CD14-positive monocyte (primary cell): ENCODE data around the gene VPS39. TPM values are rescaled to one million over a fixed set of nuclear protein-coding genes. Genes with fewer than 3 reads are reported as not detected.
A peak's percentile ranks its signal among the peaks of the same experiment; 100 is the strongest.

Source experiments
- DNase-seq, 3 donors: peaks; one replicate each; pipeline ENCODE4 v3.0.0-alpha.2; 2011 to 2022
- H2AFZ ChIP-seq: 2 replicates; pipeline ENCODE4 v1.6.0; 2012; ENCODE audit warnings: mild to moderate bottlenecking, low read depth, low read length, inconsistent platforms; ENCODE audit not compliant: insufficient read depth, poor library complexity, severe bottlenecking
- H3K27ac ChIP-seq, 2 donors: 1 replicate in 1 of 2; 2 replicates in 1 of 2; pipeline ENCODE4 v1.5.1; 2012 to 2013; ENCODE audit warnings: low read length in 2 of 2, control low read depth in 1 of 2, inconsistent platforms in 1 of 2, low read depth in 1 of 2, mild to moderate bottlenecking in 1 of 2
- H3K27me3 ChIP-seq, 2 donors: one replicate each; pipeline versions ENCODE4 v1.6.0 to v1.6.1; 2011 to 2013; ENCODE audit warnings: low read length in 2 of 2; ENCODE audit not compliant: control insufficient read depth in 2 of 2, insufficient read depth in 2 of 2
- H3K36me3 ChIP-seq, 2 donors: replicated peaks in 1 of 2; 1 replicate in 1 of 2; 2 replicates in 1 of 2; pipeline versions ENCODE4 v1.5.1 to v1.6.1; 2012 to 2013; ENCODE audit warnings: low read length in 2 of 2, control low read depth in 1 of 2, inconsistent platforms in 1 of 2, mild to moderate bottlenecking in 1 of 2; ENCODE audit not compliant: insufficient read depth in 2 of 2, control insufficient read depth in 1 of 2
- H3K4me1 ChIP-seq, 2 donors: 1 replicate in 1 of 2; 2 replicates in 1 of 2; pipeline versions ENCODE4 v1.5.1 to v1.6.1; 2012 to 2013; ENCODE audit warnings: low read length in 2 of 2, control low read depth in 1 of 2, inconsistent platforms in 1 of 2, mild to moderate bottlenecking in 1 of 2, moderate library complexity in 1 of 2; ENCODE audit not compliant: insufficient read depth in 2 of 2, control insufficient read depth in 1 of 2
- H3K4me2 ChIP-seq: replicated peaks from 2 replicates; pipeline ENCODE3; 2012; ENCODE audit warnings: low read length, moderate library complexity, mild to moderate bottlenecking; ENCODE audit not compliant: poor library complexity, severe bottlenecking; ENCODE audit errors: extremely low read depth
- H3K4me3 ChIP-seq, 3 experiments: fragments of 200-600 bp in 1 of 3; sonication (generic) in 1 of 3; replicated peaks in 1 of 3; 1 replicate in 2 of 3; 2 replicates in 1 of 3; pipeline ENCODE4 v1.5.1; 2011 to 2013; ENCODE audit warnings: low read length in 3 of 3, mild to moderate bottlenecking in 3 of 3, control low read depth in 2 of 3, low read depth in 2 of 3, inconsistent platforms in 1 of 3, moderate library complexity in 1 of 3
- H3K79me2 ChIP-seq: 2 replicates; pipeline ENCODE4 v1.6.0; 2012; ENCODE audit warnings: mild to moderate bottlenecking, control low read depth, inconsistent platforms, low read length, moderate library complexity; ENCODE audit not compliant: insufficient read depth
- H3K9ac ChIP-seq: 2 replicates; pipeline ENCODE4 v1.6.0; 2017; ENCODE audit warnings: low read length, mild to moderate bottlenecking; ENCODE audit not compliant: insufficient read depth, poor library complexity, severe bottlenecking
- H3K9me3 ChIP-seq, 2 donors: replicated peaks in 1 of 2; 1 replicate in 1 of 2; 2 replicates in 1 of 2; pipeline versions ENCODE4 v1.5.1 to v1.6.1; 2012 to 2013; ENCODE audit warnings: low read length in 2 of 2, control low read depth in 1 of 2; ENCODE audit not compliant: control insufficient read depth in 1 of 2, insufficient read depth in 1 of 2
- H4K20me1 ChIP-seq: 2 replicates; pipeline ENCODE4 v1.6.0; 2012; ENCODE audit warnings: mild to moderate bottlenecking, low read length, control low read depth, moderate library complexity; ENCODE audit not compliant: insufficient read depth
- H3K27ac Mint-ChIP-seq, 7 donors: one replicate each; pipeline ENCODE4 v1.8.0; 2020; ENCODE audit warnings: mild to moderate bottlenecking in 7 of 7, mixed read lengths in 7 of 7, moderate library complexity in 6 of 7, inconsistent platforms in 2 of 7
- H3K27me3 Mint-ChIP-seq, 3 donors: one replicate each; pipeline ENCODE4 v1.8.0; 2021 to 2022; ENCODE audit warnings: low read depth in 3 of 3, mild to moderate bottlenecking in 3 of 3, mixed read lengths in 3 of 3, moderate library complexity in 3 of 3, inconsistent platforms in 1 of 3
- H3K36me3 Mint-ChIP-seq, 2 donors: one replicate each; pipeline ENCODE4 v1.8.0; 2020; ENCODE audit warnings: mixed read lengths in 2 of 2, inconsistent platforms in 1 of 2, mild to moderate bottlenecking in 1 of 2
- H3K4me1 Mint-ChIP-seq: one replicate; pipeline ENCODE4 v1.8.0; 2020; ENCODE audit warnings: mild to moderate bottlenecking, mixed read lengths
- H3K4me3 Mint-ChIP-seq, 2 donors: one replicate each; pipeline ENCODE4 v1.8.0; 2020; ENCODE audit warnings: mild to moderate bottlenecking in 2 of 2, mixed read lengths in 2 of 2, moderate library complexity in 1 of 2
- H3K9me3 Mint-ChIP-seq, 7 donors: one replicate each; pipeline ENCODE4 v1.8.0; 2020 to 2022; ENCODE audit warnings: mixed read lengths in 7 of 7, mild to moderate bottlenecking in 6 of 7, moderate library complexity in 6 of 7, inconsistent platforms in 2 of 7
- WGBS: methylation state at CpG from one replicate; pipeline ENCODE4 v1.1.5; 2013; ENCODE audit warnings: missing lambda C conversion rate; ENCODE audit not compliant: insufficient coverage; 5-methylcytosine and 5-hydroxymethylcytosine counted together
- intact Hi-C, 2 donors: fragments of 100-400 bp; cut with micrococcal nuclease; formaldehyde crosslinking; loops; one replicate each; pipeline versions ENCODE4 v1.15.0 to v1.15.1; 2023
- polyA plus RNA-seq, 3 donors: library from polyadenylated mRNA; depleted of rRNA in 1 of 3; unstranded in 2 of 3; stranded (reverse) in 1 of 3; fragments of 300-500 nt in 2 of 3; fragments of >200 nt in 1 of 3; fragmentation: Illumina TruSeq in 2 of 3; gene quantifications; 1 replicate in 2 of 3; 2 replicates in 1 of 3; pipeline ENCODE4 v1.2.3, GENCODE V29; 2012 to 2021
- TF ChIP-seq, protein P1 (sequence below): fragments of 200-600 bp; IDR thresholded peaks from one replicate; pipeline ENCODE4 v1.8.0; 2022; ENCODE audit warnings: antibody characterized with exemption, mild to moderate bottlenecking

The VPS39 gene
- polyA plus RNA-seq, 3 donors, result 16.8 to 102 (median 25.8) TPM

DNA sequence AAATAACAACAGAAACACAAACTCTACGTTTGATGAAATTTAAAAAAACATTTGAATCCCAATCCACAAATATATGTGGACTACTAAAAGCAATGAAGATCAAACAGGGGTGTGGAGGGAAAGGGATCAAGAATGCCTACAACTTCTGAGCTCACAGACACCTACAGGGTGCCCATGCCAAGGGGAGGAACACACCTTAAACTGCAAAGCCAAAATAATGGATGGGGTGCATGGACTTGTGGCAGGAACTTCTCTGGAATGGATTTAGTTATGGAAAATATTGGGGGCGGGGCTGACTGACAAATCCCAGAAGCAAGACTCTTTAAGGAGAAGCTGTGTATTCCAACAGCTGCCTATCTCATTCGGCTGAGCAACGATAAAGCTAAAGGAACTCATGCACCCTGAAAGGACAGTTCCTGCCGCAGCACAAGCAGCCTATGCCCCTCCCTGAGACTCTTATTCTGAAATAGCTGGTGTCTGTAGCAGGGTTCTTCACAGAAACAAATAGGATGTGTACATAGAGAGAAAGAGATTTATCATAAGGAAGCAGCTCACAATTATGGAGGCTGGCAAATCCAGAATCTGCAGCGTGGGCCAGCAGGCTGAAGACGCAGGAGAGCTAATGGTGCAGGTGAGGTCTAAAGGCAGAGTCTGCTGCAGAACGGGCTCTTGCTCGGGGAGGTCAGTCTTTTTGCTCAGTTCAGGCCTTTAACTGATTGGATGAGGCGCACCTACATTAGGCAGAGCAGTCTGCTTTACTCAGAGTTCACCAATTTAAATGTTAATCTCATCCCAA is 89.3 kb downstream of the VPS39 start:
- H3K4me3 Mint-ChIP-seq, result peak overlapping the region in 1 of 2 donors; percentile 86
- H3K27ac Mint-ChIP-seq, result peak overlapping the region in 2 of 7 donors; percentile 0 to 48

DNA sequence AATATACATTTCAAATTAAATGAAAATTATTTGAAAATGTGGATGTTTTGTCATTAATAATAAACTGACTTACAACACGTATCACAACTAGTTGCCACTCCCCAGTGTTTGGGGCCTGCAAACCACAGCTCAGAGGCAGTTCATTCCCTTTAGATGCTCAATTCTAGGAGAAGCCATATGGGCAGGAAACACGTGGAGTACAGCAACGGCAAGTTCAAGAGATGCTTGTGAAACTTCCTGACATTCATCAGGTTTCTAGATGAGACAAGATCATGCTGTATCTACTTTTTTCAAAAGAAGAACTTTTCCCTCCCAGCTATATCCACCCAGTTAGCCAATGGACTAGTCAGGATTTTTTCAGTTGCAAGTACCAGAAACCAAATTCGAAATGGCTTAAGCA is 96.2 kb downstream of the VPS39 start:
- Histone ChIP-seq H3K36me3 (no peaks in the 10 kb centered on the region), H3K79me2 (no peaks in the 10 kb centered on the region), H3K4me1 (peaks cover 54 to 58% of the 10 kb centered on the region in 2 donors), H3K4me2 (no peak overlapping the region), H3K9me3 (no peaks in the 10 kb centered on the region), H2AFZ (no peak overlapping the region), H3K4me3 (no peak overlapping the region), H4K20me1 (no peaks in the 10 kb centered on the region), H3K27me3 (no peaks in the 10 kb centered on the region), H3K27ac (peak overlapping the region in 1 of 2 donors; percentile 55), H3K9ac (no peak overlapping the region)
- peaks cover 52% of the 10 kb centered on the region for H3K4me1 Mint-ChIP-seq
- peak in 2 of 3 donors; percentile 35 to 36 for DNase-seq
- TF ChIP-seq, protein P1, sequence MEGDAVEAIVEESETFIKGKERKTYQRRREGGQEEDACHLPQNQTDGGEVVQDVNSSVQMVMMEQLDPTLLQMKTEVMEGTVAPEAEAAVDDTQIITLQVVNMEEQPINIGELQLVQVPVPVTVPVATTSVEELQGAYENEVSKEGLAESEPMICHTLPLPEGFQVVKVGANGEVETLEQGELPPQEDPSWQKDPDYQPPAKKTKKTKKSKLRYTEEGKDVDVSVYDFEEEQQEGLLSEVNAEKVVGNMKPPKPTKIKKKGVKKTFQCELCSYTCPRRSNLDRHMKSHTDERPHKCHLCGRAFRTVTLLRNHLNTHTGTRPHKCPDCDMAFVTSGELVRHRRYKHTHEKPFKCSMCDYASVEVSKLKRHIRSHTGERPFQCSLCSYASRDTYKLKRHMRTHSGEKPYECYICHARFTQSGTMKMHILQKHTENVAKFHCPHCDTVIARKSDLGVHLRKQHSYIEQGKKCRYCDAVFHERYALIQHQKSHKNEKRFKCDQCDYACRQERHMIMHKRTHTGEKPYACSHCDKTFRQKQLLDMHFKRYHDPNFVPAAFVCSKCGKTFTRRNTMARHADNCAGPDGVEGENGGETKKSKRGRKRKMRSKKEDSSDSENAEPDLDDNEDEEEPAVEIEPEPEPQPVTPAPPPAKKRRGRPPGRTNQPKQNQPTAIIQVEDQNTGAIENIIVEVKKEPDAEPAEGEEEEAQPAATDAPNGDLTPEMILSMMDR, result no peak
- peak overlapping the region in 1 of 2 donors; percentile 39 for H3K4me3 Mint-ChIP-seq
- no peaks in the 10 kb centered on the region for H3K36me3 Mint-ChIP-seq
- intact Hi-C loops, result no loop called here
- H3K27me3 Mint-ChIP-seq, result peaks cover 0 to 2% (median 0%) of the 10 kb centered on the region in 3 donors
- peaks cover 0 to 5% (median 3%) of the 10 kb centered on the region in 7 donors for H3K9me3 Mint-ChIP-seq
- WGBS, result 17% methylated on average over 1 of the region's 4 CpGs
- H3K27ac Mint-ChIP-seq, result peak overlapping the region in 4 of 7 donors; percentile 19 to 74 (median 46)

More for the DNA sequence above, 89.3 kb downstream of the VPS39 start:
- H3K79me2 ChIP-seq, result no peaks in the 10 kb centered on the region
- H3K36me3 ChIP-seq, result no peaks in the 10 kb centered on the region
- H3K4me3 ChIP-seq, result no peak overlapping the region
- no peaks in the 10 kb centered on the region for H4K20me1 ChIP-seq
- no peaks in the 10 kb centered on the region for H3K27me3 ChIP-seq
- peak overlapping the region in 1 of 2 donors; percentile 4 for H3K27ac ChIP-seq
- no peaks in the 10 kb centered on the region for H3K36me3 Mint-ChIP-seq
- H3K9me3 ChIP-seq, result no peaks in the 10 kb centered on the region
- H3K9me3 Mint-ChIP-seq, result peaks cover 0 to 4% (median 2%) of the 10 kb centered on the region in 7 donors
- TF ChIP-seq, protein P1, result no peak
- H3K4me2 ChIP-seq, result peak overlapping the region; percentile 12
- H3K4me1 Mint-ChIP-seq, result peaks cover 51% of the 10 kb centered on the region
- 66% methylated on average over 5 of the region's 10 CpGs for WGBS
- H2AFZ ChIP-seq, result peak overlapping the region; percentile 70
- H3K9ac ChIP-seq, result peak overlapping the region; percentile 2
- no peak for DNase-seq
- peaks cover 47 to 50% of the 10 kb centered on the region in 2 donors for H3K4me1 ChIP-seq
- intact Hi-C loops, result no loop called here
- H3K27me3 Mint-ChIP-seq, result peaks cover 0 to 2% (median 0%) of the 10 kb centered on the region in 3 donors
